Type B pancreatic cell (in vitro differentiated cells): Measurements from ENCODE around the gene TJP2. TPM values are rescaled to one million over a fixed set of nuclear protein-coding genes. Genes with fewer than 3 reads are reported as not detected.

ENCODE experiments used
- DNase-seq: peaks from one replicate; pipeline ENCODE4 v3.0.0; 2021; ENCODE audit warnings: mixed read lengths; ENCODE audit not compliant: unreplicated experiment; ENCODE audit errors: extremely low spot score
- H3K27ac Mint-ChIP-seq: 2 replicates; pipeline ENCODE4 v1.8.0; 2021; ENCODE audit warnings: mild to moderate bottlenecking, mixed read lengths
- H3K27me3 Mint-ChIP-seq: 2 replicates; pipeline ENCODE4 v1.8.0; 2021; ENCODE audit warnings: mixed read lengths
- H3K36me3 Mint-ChIP-seq: 2 replicates; pipeline ENCODE4 v1.8.0; 2021; ENCODE audit warnings: mixed read lengths
- H3K4me1 Mint-ChIP-seq: one replicate; pipeline ENCODE4 v1.8.0; 2021; ENCODE audit warnings: mixed read lengths; ENCODE audit not compliant: unreplicated experiment
- H3K4me3 Mint-ChIP-seq: 2 replicates; pipeline ENCODE4 v1.8.0; 2021; ENCODE audit warnings: mild to moderate bottlenecking, mixed read lengths
- H3K9me3 Mint-ChIP-seq: 2 replicates; pipeline ENCODE4 v1.8.0; 2021; ENCODE audit warnings: mixed read lengths
- CTCF ChIP-seq: fragments of 200-600 bp; sonication (generic); conservative IDR thresholded peaks from 2 replicates; pipeline ENCODE4 v1.5.0; 2021; ENCODE audit warnings: antibody characterized with exemption, mild to moderate bottlenecking
- total RNA-seq: library from RNA; stranded (reverse); gene quantifications from 2 replicates; pipeline ENCODE4 v1.2.1, GENCODE V29; 2021; ENCODE audit warnings: low replicate concordance

The TJP2 gene
- total RNA-seq, 1 donor from 2014 or later, result 85.2 TPM

GRCh38 chr9:69322256-69322655 is 148.2 kb downstream of the TJP2 start:
- Mint-ChIP-seq H3K4me3 (no peak overlapping the region), H3K27ac (no peak overlapping the region), H3K4me1 (peaks cover 10% of the 10 kb centered on the region), H3K27me3 (peaks cover 75% of the 10 kb centered on the region), H3K9me3 (no peaks in the 10 kb centered on the region), H3K36me3 (no peaks in the 10 kb centered on the region)
- no peak for TF ChIP-seq CTCF
- no peak for DNase-seq

- Mint-ChIP-seq H3K27me3 (peaks cover 81% of the 10 kb centered on the region), H3K4me3 (peak overlapping the region; percentile 84)
- DNase-seq, result no peak
Measured at GRCh38 chr9:69323861-69324260, 149.8 kb downstream of the TJP2 start.

More at GRCh38 chr9:69323861-69324260, 149.8 kb downstream of the TJP2 start:
- no peak for TF ChIP-seq CTCF
- H3K27ac Mint-ChIP-seq, result no peak overlapping the region
- H3K9me3 Mint-ChIP-seq, result no peaks in the 10 kb centered on the region
- no peaks in the 10 kb centered on the region for H3K36me3 Mint-ChIP-seq
- peaks cover 6% of the 10 kb centered on the region for H3K4me1 Mint-ChIP-seq

Other genes with a start within 250 kb of the TJP2 start
- gene PRKACG, start 160.2 kb upstream of the TJP2 start, total RNA-seq, result not detected in 2 replicates
- 17.7 and 22.0 TPM in 2 replicates for gene FXN, start 138.5 kb upstream of the TJP2 start, total RNA-seq
- 3.0 and 4.1 TPM in 2 replicates for gene ENTREP1, start 150.9 kb downstream of the TJP2 start, total RNA-seq